ENCODE results near the gene PLEKHG4B. TPM values are rescaled to one million over a fixed set of nuclear protein-coding genes. Genes with fewer than 3 reads are reported as not detected.
"Not testable (repeated sequence)": the region's sequence is repeated elsewhere in the genome, so short reads cannot be mapped to it uniquely, and the experiment has no call there.

Gene PLEKHG4B
- total RNA-seq, 1 experiment from 2014 or later = 0.28 TPM

- intact Hi-C loops (cut with micrococcal nuclease; ENCODE audit: unreplicated experiment) = no loop called here
Measured at GRCh38 chr5:96976-97660, 5.2 kb downstream of the PLEKHG4B start.

GRCh38 chr5:99815-100214 is 7.8 kb downstream of the PLEKHG4B start:
- peaks cover 5% of the 10 kb centered on the region for H3K4me1 ChIP-seq (ENCODE audit: insufficient read depth, low read length, poor library complexity, severe bottlenecking)
- POLR2A ChIA-PET (ENCODE audit: low non-redundant PET) = no interaction called here
- no peak overlapping the region for H3K27ac ChIP-seq (ENCODE audit: low read depth, low read length, poor library complexity, severe bottlenecking)
- intact Hi-C loops (cut with micrococcal nuclease; ENCODE audit: unreplicated experiment) = no loop called here
- H3K27me3 ChIP-seq (replicated peaks; ENCODE audit: insufficient read depth, low read depth, low read length, poor library complexity) = peaks cover 49% of the 10 kb centered on the region
- CTCF ChIA-PET = no interaction called here
- no peaks in the 10 kb centered on the region for H3K36me3 ChIP-seq (ENCODE audit: insufficient read depth, low read length, poor library complexity, severe bottlenecking)
- peak; percentile 6 for DNase-seq (ENCODE audit: low spot score)
- TF ChIP-seq, protein P1, sequence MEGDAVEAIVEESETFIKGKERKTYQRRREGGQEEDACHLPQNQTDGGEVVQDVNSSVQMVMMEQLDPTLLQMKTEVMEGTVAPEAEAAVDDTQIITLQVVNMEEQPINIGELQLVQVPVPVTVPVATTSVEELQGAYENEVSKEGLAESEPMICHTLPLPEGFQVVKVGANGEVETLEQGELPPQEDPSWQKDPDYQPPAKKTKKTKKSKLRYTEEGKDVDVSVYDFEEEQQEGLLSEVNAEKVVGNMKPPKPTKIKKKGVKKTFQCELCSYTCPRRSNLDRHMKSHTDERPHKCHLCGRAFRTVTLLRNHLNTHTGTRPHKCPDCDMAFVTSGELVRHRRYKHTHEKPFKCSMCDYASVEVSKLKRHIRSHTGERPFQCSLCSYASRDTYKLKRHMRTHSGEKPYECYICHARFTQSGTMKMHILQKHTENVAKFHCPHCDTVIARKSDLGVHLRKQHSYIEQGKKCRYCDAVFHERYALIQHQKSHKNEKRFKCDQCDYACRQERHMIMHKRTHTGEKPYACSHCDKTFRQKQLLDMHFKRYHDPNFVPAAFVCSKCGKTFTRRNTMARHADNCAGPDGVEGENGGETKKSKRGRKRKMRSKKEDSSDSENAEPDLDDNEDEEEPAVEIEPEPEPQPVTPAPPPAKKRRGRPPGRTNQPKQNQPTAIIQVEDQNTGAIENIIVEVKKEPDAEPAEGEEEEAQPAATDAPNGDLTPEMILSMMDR (conservative IDR thresholded peaks at IDR 0.05; ENCODE audit: low read depth, low read length) = no peak
- no peak for TF ChIP-seq EZH2 (IDR thresholded peaks at IDR 0.05; ENCODE audit: borderline replicate concordance, low read depth, low read length, poor library complexity, severe bottlenecking)
- no TSS peak for BruUV-seq (replicated peaks)
- H3K4me3 ChIP-seq (ENCODE audit: low read depth, low read length, poor library complexity, severe bottlenecking) = no peak overlapping the region
- H3K9me3 ChIP-seq (ENCODE audit: low read depth, low read length, poor library complexity, severe bottlenecking) = no peaks in the 10 kb centered on the region

More at GRCh38 chr5:96976-97660, 5.2 kb downstream of the PLEKHG4B start:
- no peaks in the 10 kb centered on the region for H3K9me3 ChIP-seq (ENCODE audit: low read depth, low read length, poor library complexity, severe bottlenecking)
- H3K4me1 ChIP-seq (ENCODE audit: insufficient read depth, low read length, poor library complexity, severe bottlenecking) = peaks cover 5% of the 10 kb centered on the region
- no peak overlapping the region for H3K27ac ChIP-seq (ENCODE audit: low read depth, low read length, poor library complexity, severe bottlenecking)
- no peak overlapping the region for H3K4me3 ChIP-seq (ENCODE audit: low read depth, low read length, poor library complexity, severe bottlenecking)
- TF ChIP-seq EZH2 (IDR thresholded peaks at IDR 0.05; ENCODE audit: borderline replicate concordance, low read depth, low read length, poor library complexity, severe bottlenecking) = no peak
- TF ChIP-seq, protein P1 (conservative IDR thresholded peaks at IDR 0.05; ENCODE audit: low read depth, low read length) = no peak
- POLR2A ChIA-PET (ENCODE audit: low non-redundant PET) = no interaction called here
- CTCF ChIA-PET = no interaction called here
- no peaks in the 10 kb centered on the region for H3K36me3 ChIP-seq (ENCODE audit: insufficient read depth, low read length, poor library complexity, severe bottlenecking)
- no peak for DNase-seq (ENCODE audit: low spot score)
- BruUV-seq (replicated peaks) = no TSS peak
- peaks cover 56% of the 10 kb centered on the region for H3K27me3 ChIP-seq (replicated peaks; ENCODE audit: insufficient read depth, low read depth, low read length, poor library complexity)

- BruUV-seq (replicated peaks) = no TSS peak
- H3K27ac ChIP-seq (ENCODE audit: low read depth, low read length, poor library complexity, severe bottlenecking) = no peak overlapping the region
- intact Hi-C loops (cut with micrococcal nuclease; ENCODE audit: unreplicated experiment) = no loop called here
- peaks cover 5% of the 10 kb centered on the region for H3K4me1 ChIP-seq (ENCODE audit: insufficient read depth, low read length, poor library complexity, severe bottlenecking)
- no peak overlapping the region for H3K4me3 ChIP-seq (ENCODE audit: low read depth, low read length, poor library complexity, severe bottlenecking)
- TF ChIP-seq, protein P1 (conservative IDR thresholded peaks at IDR 0.05; ENCODE audit: low read depth, low read length) = no peak
- no peak for TF ChIP-seq EZH2 (IDR thresholded peaks at IDR 0.05; ENCODE audit: borderline replicate concordance, low read depth, low read length, poor library complexity, severe bottlenecking)
- H3K36me3 ChIP-seq (ENCODE audit: insufficient read depth, low read length, poor library complexity, severe bottlenecking) = no peaks in the 10 kb centered on the region
- CTCF ChIA-PET = no interaction called here
- H3K9me3 ChIP-seq (ENCODE audit: low read depth, low read length, poor library complexity, severe bottlenecking) = no peaks in the 10 kb centered on the region
- H3K27me3 ChIP-seq (replicated peaks; ENCODE audit: insufficient read depth, low read depth, low read length, poor library complexity) = peaks cover 36% of the 10 kb centered on the region
- POLR2A ChIA-PET (ENCODE audit: low non-redundant PET) = no interaction called here
- DNase-seq (ENCODE audit: low spot score) = no peak
Measured at GRCh38 chr5:102411-103043, 10.6 kb downstream of the PLEKHG4B start.

GRCh38 chr5:104106-104505 is 12.1 kb downstream of the PLEKHG4B start:
- CTCF ChIA-PET; H3K36me3 ChIP-seq (ENCODE audit: insufficient read depth, low read length, poor library complexity, severe bottlenecking); H3K4me3 ChIP-seq (ENCODE audit: low read depth, low read length, poor library complexity, severe bottlenecking); POLR2A ChIA-PET (ENCODE audit: low non-redundant PET); intact Hi-C loops (cut with micrococcal nuclease; ENCODE audit: unreplicated experiment); H3K4me1 ChIP-seq (ENCODE audit: insufficient read depth, low read length, poor library complexity, severe bottlenecking); H3K9me3 ChIP-seq (ENCODE audit: low read depth, low read length, poor library complexity, severe bottlenecking); DNase-seq (ENCODE audit: low spot score); H3K27ac ChIP-seq (ENCODE audit: low read depth, low read length, poor library complexity, severe bottlenecking); BruUV-seq (replicated peaks): not testable (repeated sequence)
- peaks cover 34% of the 10 kb centered on the region for H3K27me3 ChIP-seq (replicated peaks; ENCODE audit: insufficient read depth, low read depth, low read length, poor library complexity)

All from A673 (cell line).